Liver (tissue), 9 donors: ENCODE results near the gene IRX6. TPM values are rescaled to one million over a fixed set of nuclear protein-coding genes. Genes with fewer than 3 reads are reported as not detected.

Experiments
- DNase-seq: peaks from one replicate; pipeline ENCODE4 v3.0.0-alpha.2; 2017; ENCODE audit warnings: low spot score
- H3K27ac ChIP-seq, 2 donors: one replicate each; pipeline ENCODE4 v1.7.0; 2013; ENCODE audit warnings: inconsistent platforms in 2 of 2, low read length in 2 of 2, control low read depth in 1 of 2, low read depth in 1 of 2, mild to moderate bottlenecking in 1 of 2
- H3K27me3 ChIP-seq, 4 donors: one replicate each; pipeline versions ENCODE4 v1.6.1 to v1.7.0; 2013; ENCODE audit warnings: low read length in 3 of 4, inconsistent platforms in 1 of 4, mild to moderate bottlenecking in 1 of 4, moderate library complexity in 1 of 4; ENCODE audit not compliant: control insufficient read depth in 4 of 4, insufficient read depth in 4 of 4
- H3K36me3 ChIP-seq, 4 donors: one replicate each; pipeline versions ENCODE4 v1.6.1 to v1.7.0; 2013; ENCODE audit warnings: low read length in 3 of 4, mild to moderate bottlenecking in 3 of 4, low read depth in 1 of 4, moderate library complexity in 1 of 4; ENCODE audit not compliant: control insufficient read depth in 4 of 4, insufficient read depth in 3 of 4
- H3K4me1 ChIP-seq, 4 donors: one replicate each; pipeline versions ENCODE4 v1.6.1 to v1.7.0; 2013; ENCODE audit warnings: low read length in 3 of 4, mild to moderate bottlenecking in 3 of 4, moderate library complexity in 1 of 4; ENCODE audit not compliant: control insufficient read depth in 4 of 4, insufficient read depth in 4 of 4
- H3K4me3 ChIP-seq, 3 donors: one replicate each; pipeline versions ENCODE4 v1.6.1 to v1.7.0; 2013; ENCODE audit warnings: low read length in 3 of 3, control low read depth in 1 of 3, low read depth in 1 of 3, mild to moderate bottlenecking in 1 of 3
- H3K9ac ChIP-seq, 2 donors: one replicate each; pipeline ENCODE4 v1.7.0; 2013; ENCODE audit warnings: low read length in 2 of 2, mild to moderate bottlenecking in 2 of 2, moderate library complexity in 2 of 2, control low read depth in 1 of 2, low read depth in 1 of 2
- H3K9me3 ChIP-seq, 4 donors: one replicate each; pipeline versions ENCODE4 v1.6.1 to v1.7.0; 2013; ENCODE audit warnings: low read length in 3 of 4; ENCODE audit not compliant: control insufficient read depth in 4 of 4
- EGR1 ChIP-seq, 2 donors: IDR thresholded peaks; 2 replicates each; pipeline ENCODE4 v1.6.1; 2016 to 2018; ENCODE audit warnings: antibody characterized with exemption in 2 of 2, low read depth in 2 of 2
- FOXA1 ChIP-seq: IDR thresholded peaks from 2 replicates; pipeline ENCODE4 v1.6.1; 2016; ENCODE audit warnings: antibody characterized with exemption
- FOXA2 ChIP-seq: IDR thresholded peaks from 2 replicates; pipeline ENCODE4 v1.6.1; 2016; ENCODE audit warnings: antibody characterized with exemption
- GABPA ChIP-seq, 2 donors: IDR thresholded peaks in 1 of 2; conservative IDR thresholded peaks in 1 of 2; 2 replicates each; pipeline ENCODE4 v1.6.1; 2016; ENCODE audit warnings: antibody characterized with exemption in 2 of 2, mild to moderate bottlenecking in 1 of 2, moderate library complexity in 1 of 2
- HNF4A ChIP-seq, 2 donors: conservative IDR thresholded peaks; 2 replicates each; pipeline ENCODE4 v1.6.1; 2016; ENCODE audit warnings: antibody characterized with exemption in 2 of 2, mild to moderate bottlenecking in 2 of 2
- HNF4G ChIP-seq: IDR thresholded peaks from 2 replicates; pipeline ENCODE4 v1.6.1; 2016; ENCODE audit warnings: antibody characterized with exemption
- JUND ChIP-seq, 2 donors: IDR thresholded peaks; 2 replicates each; pipeline ENCODE4 v1.6.1; 2016; ENCODE audit warnings: antibody characterized with exemption in 2 of 2
- NR2F2 ChIP-seq: IDR thresholded peaks from 2 replicates; pipeline ENCODE4 v1.6.1; 2016; ENCODE audit warnings: antibody characterized with exemption
- RAD21 ChIP-seq, 2 donors: IDR thresholded peaks; 2 replicates each; pipeline ENCODE4 v1.6.1; 2016; ENCODE audit warnings: antibody characterized with exemption in 2 of 2, mild to moderate bottlenecking in 2 of 2
- RXRA ChIP-seq, 2 donors: IDR thresholded peaks; 2 replicates each; pipeline ENCODE4 v1.6.1; 2017 to 2018; ENCODE audit warnings: antibody characterized with exemption in 2 of 2, mild to moderate bottlenecking in 1 of 2
- SP1 ChIP-seq: IDR thresholded peaks from 2 replicates; pipeline ENCODE4 v1.6.1; 2018; ENCODE audit warnings: antibody characterized with exemption, mild to moderate bottlenecking
- TAF1 ChIP-seq: conservative IDR thresholded peaks from 2 replicates; pipeline ENCODE4 v1.6.1; 2016; ENCODE audit warnings: antibody characterized with exemption, mild to moderate bottlenecking
- YY1 ChIP-seq: IDR thresholded peaks from 2 replicates; pipeline ENCODE4 v1.6.1; 2016; ENCODE audit warnings: antibody characterized with exemption, mild to moderate bottlenecking
- WGBS: extraction: QIAGEN DNeasy Blood & Tissue Kit; methylation state at CpG from one replicate; pipeline ENCODE4 v1.1.7; 2013; 5-methylcytosine and 5-hydroxymethylcytosine counted together
- polyA plus RNA-seq, 2 donors: library from polyadenylated mRNA; stranded (reverse) in 1 of 2; unstranded in 1 of 2; fragments of 200-250 nt in 1 of 2; fragments of >200 nt in 1 of 2; fragmentation: Nextera tagmentation in 1 of 2; extraction: Ambion mirVana in 1 of 2; gene quantifications; one replicate each; pipeline versions ENCODE4 v1.2.1 to v1.2.3, GENCODE V29; 2013 to 2015
- total RNA-seq, 2 donors: library from RNA; depleted of rRNA; stranded (reverse); fragments of >200 nt; gene quantifications; one replicate each; pipeline ENCODE4 v1.2.3, GENCODE V29; 2014
- TF ChIP-seq, protein P1 (sequence below): IDR thresholded peaks from 2 replicates; pipeline ENCODE4 v1.6.1; 2016; ENCODE audit warnings: antibody characterized with exemption, mild to moderate bottlenecking
- TF ChIP-seq, protein P2 (sequence below): fragments of 150-350 bp; IDR thresholded peaks from 2 replicates; pipeline ENCODE4 v1.5.1; 2017; ENCODE audit warnings: improper control_type of control experiment, low read depth, low read length; ENCODE audit not compliant: missing input control
- TF ChIP-seq, protein P3 (sequence below): IDR thresholded peaks from 2 replicates; pipeline ENCODE4 v1.6.1; 2016; ENCODE audit warnings: antibody characterized with exemption
- TF ChIP-seq, protein P4 (sequence below): IDR thresholded peaks from 2 replicates; pipeline ENCODE4 v1.6.1; 2016; ENCODE audit warnings: antibody characterized with exemption
- TF ChIP-seq, protein P5 (sequence below): IDR thresholded peaks from 2 replicates; pipeline ENCODE4 v1.6.1; 2016; ENCODE audit warnings: antibody characterized with exemption
- donor health status: healthy.
- donor health status: healthy.
- donor health status: healthy.
- donor health status: healthy.
- donor health status: healthy.

IRX6 gene
- total and polyA plus RNA-seq, 4 donors = not detected

DNA sequence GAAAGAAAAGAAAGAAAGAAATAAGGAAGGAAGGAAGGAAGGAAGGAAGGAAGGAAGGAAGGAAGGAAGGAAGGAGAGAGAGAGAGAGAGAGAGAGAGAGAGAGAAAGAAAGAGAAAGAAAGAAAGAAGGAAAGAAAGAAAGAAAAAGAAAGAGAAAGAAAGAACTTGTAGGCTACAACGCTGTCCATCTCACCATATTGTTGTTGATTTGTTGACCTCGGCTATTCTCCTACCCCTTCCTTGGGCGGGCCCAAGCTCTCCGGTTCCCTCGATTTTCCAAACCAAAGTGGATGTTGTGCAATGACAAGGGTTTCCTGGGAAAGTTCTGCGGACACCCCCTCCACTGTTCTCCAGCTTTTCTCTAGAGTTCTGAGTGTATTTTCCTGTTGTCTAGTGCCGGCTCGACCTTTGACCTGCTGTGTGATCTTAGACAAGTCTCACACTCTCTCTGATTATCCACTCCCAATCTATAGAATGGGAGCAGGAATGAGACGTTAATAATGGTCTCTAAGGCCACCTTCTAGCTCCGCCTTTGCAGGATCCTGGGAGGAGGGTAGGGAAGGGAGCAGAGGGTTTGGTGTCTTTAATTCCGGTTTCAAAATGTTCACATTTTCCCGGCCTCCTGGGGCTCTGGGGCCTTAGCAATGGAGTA lies 1.6 kb downstream of the IRX6 start:
- H3K4me1 ChIP-seq = peaks cover 0 to 20% (median 4%) of the 10 kb centered on the region in 4 donors
- H3K9ac ChIP-seq = no peak overlapping the region
- H3K36me3 ChIP-seq = no peaks in the 10 kb centered on the region
- 7% methylated on average over 12 of the region's 12 CpGs for WGBS
- no peak overlapping the region for H3K4me3 ChIP-seq
- DNase-seq = no peak
- TF ChIP-seq HNF4G = no peak
- TF ChIP-seq, protein P1, sequence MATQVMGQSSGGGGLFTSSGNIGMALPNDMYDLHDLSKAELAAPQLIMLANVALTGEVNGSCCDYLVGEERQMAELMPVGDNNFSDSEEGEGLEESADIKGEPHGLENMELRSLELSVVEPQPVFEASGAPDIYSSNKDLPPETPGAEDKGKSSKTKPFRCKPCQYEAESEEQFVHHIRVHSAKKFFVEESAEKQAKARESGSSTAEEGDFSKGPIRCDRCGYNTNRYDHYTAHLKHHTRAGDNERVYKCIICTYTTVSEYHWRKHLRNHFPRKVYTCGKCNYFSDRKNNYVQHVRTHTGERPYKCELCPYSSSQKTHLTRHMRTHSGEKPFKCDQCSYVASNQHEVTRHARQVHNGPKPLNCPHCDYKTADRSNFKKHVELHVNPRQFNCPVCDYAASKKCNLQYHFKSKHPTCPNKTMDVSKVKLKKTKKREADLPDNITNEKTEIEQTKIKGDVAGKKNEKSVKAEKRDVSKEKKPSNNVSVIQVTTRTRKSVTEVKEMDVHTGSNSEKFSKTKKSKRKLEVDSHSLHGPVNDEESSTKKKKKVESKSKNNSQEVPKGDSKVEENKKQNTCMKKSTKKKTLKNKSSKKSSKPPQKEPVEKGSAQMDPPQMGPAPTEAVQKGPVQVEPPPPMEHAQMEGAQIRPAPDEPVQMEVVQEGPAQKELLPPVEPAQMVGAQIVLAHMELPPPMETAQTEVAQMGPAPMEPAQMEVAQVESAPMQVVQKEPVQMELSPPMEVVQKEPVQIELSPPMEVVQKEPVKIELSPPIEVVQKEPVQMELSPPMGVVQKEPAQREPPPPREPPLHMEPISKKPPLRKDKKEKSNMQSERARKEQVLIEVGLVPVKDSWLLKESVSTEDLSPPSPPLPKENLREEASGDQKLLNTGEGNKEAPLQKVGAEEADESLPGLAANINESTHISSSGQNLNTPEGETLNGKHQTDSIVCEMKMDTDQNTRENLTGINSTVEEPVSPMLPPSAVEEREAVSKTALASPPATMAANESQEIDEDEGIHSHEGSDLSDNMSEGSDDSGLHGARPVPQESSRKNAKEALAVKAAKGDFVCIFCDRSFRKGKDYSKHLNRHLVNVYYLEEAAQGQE = no peak
- TF ChIP-seq, protein P2, sequence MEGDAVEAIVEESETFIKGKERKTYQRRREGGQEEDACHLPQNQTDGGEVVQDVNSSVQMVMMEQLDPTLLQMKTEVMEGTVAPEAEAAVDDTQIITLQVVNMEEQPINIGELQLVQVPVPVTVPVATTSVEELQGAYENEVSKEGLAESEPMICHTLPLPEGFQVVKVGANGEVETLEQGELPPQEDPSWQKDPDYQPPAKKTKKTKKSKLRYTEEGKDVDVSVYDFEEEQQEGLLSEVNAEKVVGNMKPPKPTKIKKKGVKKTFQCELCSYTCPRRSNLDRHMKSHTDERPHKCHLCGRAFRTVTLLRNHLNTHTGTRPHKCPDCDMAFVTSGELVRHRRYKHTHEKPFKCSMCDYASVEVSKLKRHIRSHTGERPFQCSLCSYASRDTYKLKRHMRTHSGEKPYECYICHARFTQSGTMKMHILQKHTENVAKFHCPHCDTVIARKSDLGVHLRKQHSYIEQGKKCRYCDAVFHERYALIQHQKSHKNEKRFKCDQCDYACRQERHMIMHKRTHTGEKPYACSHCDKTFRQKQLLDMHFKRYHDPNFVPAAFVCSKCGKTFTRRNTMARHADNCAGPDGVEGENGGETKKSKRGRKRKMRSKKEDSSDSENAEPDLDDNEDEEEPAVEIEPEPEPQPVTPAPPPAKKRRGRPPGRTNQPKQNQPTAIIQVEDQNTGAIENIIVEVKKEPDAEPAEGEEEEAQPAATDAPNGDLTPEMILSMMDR = no peak
- TF ChIP-seq GABPA (IDR thresholded peaks at IDR 0.05 in 1 of 2, conservative IDR thresholded peaks at IDR 0.05 in 1 of 2) = no peak
- no peak for TF ChIP-seq EGR1 (IDR thresholded peaks at IDR 0.05; ENCODE audit: low read depth in 2 of 2)
- TF ChIP-seq FOXA2 = no peak
- TF ChIP-seq SP1 = no peak
- no peak for TF ChIP-seq HNF4A (conservative IDR thresholded peaks at IDR 0.05)
- no peak for TF ChIP-seq RXRA (IDR thresholded peaks at IDR 0.05)
- TF ChIP-seq, protein P3, sequence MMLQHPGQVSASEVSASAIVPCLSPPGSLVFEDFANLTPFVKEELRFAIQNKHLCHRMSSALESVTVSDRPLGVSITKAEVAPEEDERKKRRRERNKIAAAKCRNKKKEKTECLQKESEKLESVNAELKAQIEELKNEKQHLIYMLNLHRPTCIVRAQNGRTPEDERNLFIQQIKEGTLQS = no peak
- TF ChIP-seq, protein P4, sequence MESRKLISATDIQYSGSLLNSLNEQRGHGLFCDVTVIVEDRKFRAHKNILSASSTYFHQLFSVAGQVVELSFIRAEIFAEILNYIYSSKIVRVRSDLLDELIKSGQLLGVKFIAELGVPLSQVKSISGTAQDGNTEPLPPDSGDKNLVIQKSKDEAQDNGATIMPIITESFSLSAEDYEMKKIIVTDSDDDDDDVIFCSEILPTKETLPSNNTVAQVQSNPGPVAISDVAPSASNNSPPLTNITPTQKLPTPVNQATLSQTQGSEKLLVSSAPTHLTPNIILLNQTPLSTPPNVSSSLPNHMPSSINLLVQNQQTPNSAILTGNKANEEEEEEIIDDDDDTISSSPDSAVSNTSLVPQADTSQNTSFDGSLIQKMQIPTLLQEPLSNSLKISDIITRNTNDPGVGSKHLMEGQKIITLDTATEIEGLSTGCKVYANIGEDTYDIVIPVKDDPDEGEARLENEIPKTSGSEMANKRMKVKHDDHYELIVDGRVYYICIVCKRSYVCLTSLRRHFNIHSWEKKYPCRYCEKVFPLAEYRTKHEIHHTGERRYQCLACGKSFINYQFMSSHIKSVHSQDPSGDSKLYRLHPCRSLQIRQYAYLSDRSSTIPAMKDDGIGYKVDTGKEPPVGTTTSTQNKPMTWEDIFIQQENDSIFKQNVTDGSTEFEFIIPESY = no peak
- no peak for TF ChIP-seq YY1
- no peak for TF ChIP-seq FOXA1
- TF ChIP-seq RAD21 (IDR thresholded peaks at IDR 0.05) = no peak
- no peak for TF ChIP-seq TAF1
- TF ChIP-seq, protein P5, sequence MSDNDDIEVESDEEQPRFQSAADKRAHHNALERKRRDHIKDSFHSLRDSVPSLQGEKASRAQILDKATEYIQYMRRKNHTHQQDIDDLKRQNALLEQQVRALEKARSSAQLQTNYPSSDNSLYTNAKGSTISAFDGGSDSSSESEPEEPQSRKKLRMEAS = no peak
- no peak for TF ChIP-seq NR2F2
- TF ChIP-seq JUND (IDR thresholded peaks at IDR 0.05) = no peak
- no peak overlapping the region for H3K27ac ChIP-seq
- H3K9me3 ChIP-seq = no peaks in the 10 kb centered on the region
- H3K27me3 ChIP-seq = peaks cover 3 to 16% (median 12%) of the 10 kb centered on the region in 4 donors
